ENCODE measurements around the gene SESN1. TPM values are rescaled to one million over a fixed set of nuclear protein-coding genes. Genes with fewer than 3 reads are reported as not detected.

Gene SESN1
- total RNA-seq, 1 experiment from 2014 or later = 30.2 TPM

GRCh38 chr6:108969776-108970175 is 124.9 kb downstream of the SESN1 start:
- ATAC-seq = no peak

GRCh38 chr6:108968325-108969316 is 126.0 kb downstream of the SESN1 start:
- Mint-ChIP-seq H3K27ac (0 out of 2 replicates have a peak overlapping the region, but pooled peaks have one; percentile 41), H3K4me1 (peaks cover 35% of the 10 kb centered on the region), H3K27me3 (ENCODE audit: low read depth) (no peaks in the 10 kb centered on the region; the same call in 1 of the 2 replicates), H3K9me3 (no peaks in the 10 kb centered on the region), H3K36me3 (no peaks in the 10 kb centered on the region), H3K4me3 (no peak overlapping the region)
- ChIA-PET CTCF (interaction anchor here (0.6 to 3.3 kb wide), 40 partner anchors 9 to 446 kb away, joined by 3 to 22 read pairs (median 4); partner anchors contain the start of genes ARMC2, CEP57L1 and SESN1), POLR2A (no interaction called here)
- TF ChIP-seq ELF4 (CRISPR knock-in tag; IDR thresholded peaks at IDR 0.05; ENCODE audit: low read depth) = no peak
- TF ChIP-seq ZNF121 (CRISPR knock-in tag; IDR thresholded peaks at IDR 0.05) = 0 out of 2 replicates have a peak, but pooled peaks have one; percentile 59
- peak; percentile 80 for ATAC-seq
- DNase-seq (ENCODE audit: low spot score) = peak; percentile 52

More at GRCh38 chr6:108969776-108970175, 124.9 kb downstream of the SESN1 start:
- POLR2A ChIA-PET = no interaction called here
- H3K27me3 Mint-ChIP-seq (ENCODE audit: low read depth) = no peaks in the 10 kb centered on the region
- H3K4me3 Mint-ChIP-seq = no peak overlapping the region
- peaks cover 35% of the 10 kb centered on the region for H3K4me1 Mint-ChIP-seq
- H3K27ac Mint-ChIP-seq = no peak overlapping the region
- no peak for DNase-seq (ENCODE audit: low spot score)
- CTCF ChIA-PET = interaction anchor here (3.3 kb wide), 1 partner anchor 131 kb away, joined by 22 read pairs; no protein-coding TSS in a partner anchor
- H3K36me3 Mint-ChIP-seq = no peaks in the 10 kb centered on the region
- TF ChIP-seq GTF2I (CRISPR knock-in tag; conservative IDR thresholded peaks at IDR 0.05) = no peak
- TF ChIP-seq PRRX2 (CRISPR knock-in tag; IDR thresholded peaks at IDR 0.05) = no peak
- TF ChIP-seq, protein P1, sequence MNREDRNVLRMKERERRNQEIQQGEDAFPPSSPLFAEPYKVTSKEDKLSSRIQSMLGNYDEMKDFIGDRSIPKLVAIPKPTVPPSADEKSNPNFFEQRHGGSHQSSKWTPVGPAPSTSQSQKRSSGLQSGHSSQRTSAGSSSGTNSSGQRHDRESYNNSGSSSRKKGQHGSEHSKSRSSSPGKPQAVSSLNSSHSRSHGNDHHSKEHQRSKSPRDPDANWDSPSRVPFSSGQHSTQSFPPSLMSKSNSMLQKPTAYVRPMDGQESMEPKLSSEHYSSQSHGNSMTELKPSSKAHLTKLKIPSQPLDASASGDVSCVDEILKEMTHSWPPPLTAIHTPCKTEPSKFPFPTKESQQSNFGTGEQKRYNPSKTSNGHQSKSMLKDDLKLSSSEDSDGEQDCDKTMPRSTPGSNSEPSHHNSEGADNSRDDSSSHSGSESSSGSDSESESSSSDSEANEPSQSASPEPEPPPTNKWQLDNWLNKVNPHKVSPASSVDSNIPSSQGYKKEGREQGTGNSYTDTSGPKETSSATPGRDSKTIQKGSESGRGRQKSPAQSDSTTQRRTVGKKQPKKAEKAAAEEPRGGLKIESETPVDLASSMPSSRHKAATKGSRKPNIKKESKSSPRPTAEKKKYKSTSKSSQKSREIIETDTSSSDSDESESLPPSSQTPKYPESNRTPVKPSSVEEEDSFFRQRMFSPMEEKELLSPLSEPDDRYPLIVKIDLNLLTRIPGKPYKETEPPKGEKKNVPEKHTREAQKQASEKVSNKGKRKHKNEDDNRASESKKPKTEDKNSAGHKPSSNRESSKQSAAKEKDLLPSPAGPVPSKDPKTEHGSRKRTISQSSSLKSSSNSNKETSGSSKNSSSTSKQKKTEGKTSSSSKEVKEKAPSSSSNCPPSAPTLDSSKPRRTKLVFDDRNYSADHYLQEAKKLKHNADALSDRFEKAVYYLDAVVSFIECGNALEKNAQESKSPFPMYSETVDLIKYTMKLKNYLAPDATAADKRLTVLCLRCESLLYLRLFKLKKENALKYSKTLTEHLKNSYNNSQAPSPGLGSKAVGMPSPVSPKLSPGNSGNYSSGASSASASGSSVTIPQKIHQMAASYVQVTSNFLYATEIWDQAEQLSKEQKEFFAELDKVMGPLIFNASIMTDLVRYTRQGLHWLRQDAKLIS (CRISPR knock-in tag; IDR thresholded peaks at IDR 0.05; ENCODE audit: borderline replicate concordance) = no peak
- TF ChIP-seq MYBL2 (CRISPR knock-in tag; IDR thresholded peaks at IDR 0.05) = no peak
- no peak for TF ChIP-seq MXD4 (CRISPR knock-in tag; IDR thresholded peaks at IDR 0.05; ENCODE audit: borderline replicate concordance)
- TF ChIP-seq TCF7 (CRISPR knock-in tag; IDR thresholded peaks at IDR 0.05; ENCODE audit: low read depth) = no peak
- no peak for TF ChIP-seq ZNF423 (CRISPR knock-in tag; IDR thresholded peaks at IDR 0.05)
- TF ChIP-seq SOX15 (CRISPR knock-in tag; IDR thresholded peaks at IDR 0.05) = no peak
- no peak for TF ChIP-seq CBFB (CRISPR knock-in tag; IDR thresholded peaks at IDR 0.05; ENCODE audit: low read depth)
- TF ChIP-seq, protein P2, sequence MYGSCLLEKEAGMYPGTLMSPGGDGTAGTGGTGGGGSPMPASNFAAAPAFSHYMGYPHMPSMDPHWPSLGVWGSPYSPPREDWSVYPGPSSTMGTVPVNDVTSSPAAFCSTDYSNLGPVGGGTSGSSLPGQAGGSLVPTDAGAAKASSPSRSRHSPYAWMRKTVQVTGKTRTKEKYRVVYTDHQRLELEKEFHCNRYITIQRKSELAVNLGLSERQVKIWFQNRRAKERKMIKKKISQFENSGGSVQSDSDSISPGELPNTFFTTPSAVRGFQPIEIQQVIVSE (CRISPR knock-in tag; IDR thresholded peaks at IDR 0.05; ENCODE audit: borderline replicate concordance) = no peak
- no peak for TF ChIP-seq ZNF232 (CRISPR knock-in tag; IDR thresholded peaks at IDR 0.05)
- TF ChIP-seq KAT7 (CRISPR knock-in tag; IDR thresholded peaks at IDR 0.05; ENCODE audit: borderline replicate concordance) = no peak
- TF ChIP-seq FOXJ3 (CRISPR knock-in tag; IDR thresholded peaks at IDR 0.05; ENCODE audit: borderline replicate concordance) = no peak
- TF ChIP-seq, protein P3, sequence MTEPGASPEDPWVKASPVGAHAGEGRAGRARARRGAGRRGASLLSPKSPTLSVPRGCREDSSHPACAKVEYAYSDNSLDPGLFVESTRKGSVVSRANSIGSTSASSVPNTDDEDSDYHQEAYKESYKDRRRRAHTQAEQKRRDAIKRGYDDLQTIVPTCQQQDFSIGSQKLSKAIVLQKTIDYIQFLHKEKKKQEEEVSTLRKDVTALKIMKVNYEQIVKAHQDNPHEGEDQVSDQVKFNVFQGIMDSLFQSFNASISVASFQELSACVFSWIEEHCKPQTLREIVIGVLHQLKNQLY (CRISPR knock-in tag; IDR thresholded peaks at IDR 0.05) = no peak
- TF ChIP-seq CREM (CRISPR knock-in tag; IDR thresholded peaks at IDR 0.05) = no peak
- H3K9me3 Mint-ChIP-seq = no peaks in the 10 kb centered on the region
